ENCODE data around the gene CMSS1.

CMSS1 gene

GRCh38 chr3:100157685-100158084, 340.0 kb downstream of the CMSS1 start:
- in situ Hi-C loops (cut with MboI; ENCODE audit: low sequenced_read_pairs): no loop called here

- in situ Hi-C loops (cut with MboI; ENCODE audit: low sequenced_read_pairs): no loop called here
Measured at GRCh38 chr3:100158918-100159330, 341.3 kb downstream of the CMSS1 start.

GRCh38 chr3:100159331-100160153, 341.9 kb downstream of the CMSS1 start:
- in situ Hi-C loops (cut with MboI; ENCODE audit: low sequenced_read_pairs): no loop called here

GRCh38 chr3:100160521-100160920, 342.9 kb downstream of the CMSS1 start:
- in situ Hi-C loops (cut with MboI; ENCODE audit: low sequenced_read_pairs): no loop called here

GRCh38 chr3:100163787-100164186, 346.1 kb downstream of the CMSS1 start:
- in situ Hi-C loops (cut with MboI; ENCODE audit: low sequenced_read_pairs): no loop called here

GRCh38 chr3:100164743-100165142, 347.1 kb downstream of the CMSS1 start:
- in situ Hi-C loops (cut with MboI; ENCODE audit: low sequenced_read_pairs): no loop called here

GRCh38 chr3:100165926-100166550, 348.4 kb downstream of the CMSS1 start:
- in situ Hi-C loops (cut with MboI; ENCODE audit: low sequenced_read_pairs): no loop called here

- in situ Hi-C loops (cut with MboI; ENCODE audit: low sequenced_read_pairs): no loop called here
Measured at GRCh38 chr3:100169201-100169920, 351.7 kb downstream of the CMSS1 start.

GRCh38 chr3:100170486-100170885, 352.8 kb downstream of the CMSS1 start:
- in situ Hi-C loops (cut with MboI; ENCODE audit: low sequenced_read_pairs): no loop called here

- in situ Hi-C loops (cut with MboI; ENCODE audit: low sequenced_read_pairs): no loop called here
Measured at GRCh38 chr3:100171211-100171914, 353.7 kb downstream of the CMSS1 start.

GRCh38 chr3:100173961-100174360, 356.3 kb downstream of the CMSS1 start:
- in situ Hi-C loops (cut with MboI; ENCODE audit: low sequenced_read_pairs): no loop called here

- in situ Hi-C loops (cut with MboI; ENCODE audit: low sequenced_read_pairs): no loop called here
Measured at GRCh38 chr3:100175637-100176280, 358.1 kb downstream of the CMSS1 start.

GRCh38 chr3:100179692-100180349, 362.2 kb downstream of the CMSS1 start:
- in situ Hi-C loops (cut with MboI; ENCODE audit: low sequenced_read_pairs): no loop called here

- in situ Hi-C loops (cut with MboI; ENCODE audit: low sequenced_read_pairs): no loop called here
Measured at GRCh38 chr3:100183608-100184125, 366.0 kb downstream of the CMSS1 start.

GRCh38 chr3:100184948-100185570, 367.4 kb downstream of the CMSS1 start:
- in situ Hi-C loops (cut with MboI; ENCODE audit: low sequenced_read_pairs): no loop called here

- in situ Hi-C loops (cut with MboI; ENCODE audit: low sequenced_read_pairs): no loop called here
Measured at GRCh38 chr3:100185847-100186246, 368.2 kb downstream of the CMSS1 start.

GRCh38 chr3:100189444-100189964, 371.8 kb downstream of the CMSS1 start:
- in situ Hi-C loops (cut with MboI; ENCODE audit: low sequenced_read_pairs): no loop called here

GRCh38 chr3:100195375-100195774, 377.7 kb downstream of the CMSS1 start:
- in situ Hi-C loops (cut with MboI; ENCODE audit: low sequenced_read_pairs): no loop called here

- in situ Hi-C loops (cut with MboI; ENCODE audit: low sequenced_read_pairs): no loop called here
Measured at GRCh38 chr3:100197876-100198275, 380.2 kb downstream of the CMSS1 start.

Measured in HL-60/S4 treated with phorbol 12-myristate 13-acetate at 8.2 ng/mL for 4 days and 3 days (cell line).